ENCODE results near the gene CHRNA4. TPM values are rescaled to one million over a fixed set of nuclear protein-coding genes. Genes with fewer than 3 reads are reported as not detected.

Gene CHRNA4
- total and polyA plus RNA-seq, 2 of the 13 experiments (the other 11 are each of a cell fraction or from before 2014, with no cell fraction given) = not detected

GRCh38 chr20:63314566-63315239, 46.4 kb downstream of the CHRNA4 start:
- Histone ChIP-seq H3K4me2 (ENCODE audit: low read depth, low read length) (no peak overlapping the region), H2AFZ (ENCODE audit: low read length) (no peak overlapping the region), H3K36me3 (replicated peaks in 1 of 2; ENCODE audit: control insufficient read depth in 1 of 2, insufficient read depth in 2 of 2, low read length in 2 of 2) (no peaks in the 10 kb centered on the region), H3K4me3 (replicated peaks in 1 of 3; ENCODE audit: insufficient read depth in 1 of 3, low read depth in 2 of 3, low read length in 3 of 3) (no peak overlapping the region), H4K20me1 (ENCODE audit: insufficient read depth, low read length) (peaks cover 8% of the 10 kb centered on the region; the same call in 1 of the 2 replicates), H3K27ac (ENCODE audit: extremely low read length, insufficient read depth, low read length) (no peak overlapping the region), H3K9me3 (ENCODE audit: low read length) (no peaks in the 10 kb centered on the region), H3K4me1 (ENCODE audit: insufficient read depth, low read length) (no peaks in the 10 kb centered on the region), H3K79me2 (ENCODE audit: insufficient read depth, low read length) (no peaks in the 10 kb centered on the region), H3K9ac (ENCODE audit: insufficient read depth, low read depth, low read length) (no peak overlapping the region), H3K27me3 (ENCODE audit: control insufficient read depth in 1 of 2, insufficient read depth in 2 of 2, low read length in 2 of 2) (peaks cover 9 to 62% of the 10 kb centered on the region in 2 experiments)
- POLR2A ChIA-PET = no interaction called here
- ATAC-seq (no peak), DNase-seq (ENCODE audit: low spot score) (no peak), FAIRE-seq (no peak)
- CTCF ChIA-PET (ENCODE audit: low intra/inter-chr PET ratio, low total read pairs) = no interaction called here
- intact Hi-C loops (cut with micrococcal nuclease; ENCODE audit: unreplicated experiment) = no loop called here
- in situ Hi-C loops (cut with HindIII; ENCODE audit: extremely low pct_ligation_motif_present, low pct_unique_long_range_greater_than_20kb) = no loop called here
- TF ChIP-seq MNT (IDR thresholded peaks at IDR 0.05) (peak; percentile 92), SP5 (CRISPR knock-in tag; IDR thresholded peaks at IDR 0.05; ENCODE audit: borderline replicate concordance, low read depth) (no peak), HOXA7 (CRISPR knock-in tag; IDR thresholded peaks at IDR 0.05) (0 out of 2 replicates have a peak, but pooled peaks have one; percentile 44), ZNF263 (CRISPR knock-in tag; IDR thresholded peaks at IDR 0.05) (peak; percentile 42; the same call in 1 of the 2 replicates)
- TF ChIP-seq, protein P1, sequence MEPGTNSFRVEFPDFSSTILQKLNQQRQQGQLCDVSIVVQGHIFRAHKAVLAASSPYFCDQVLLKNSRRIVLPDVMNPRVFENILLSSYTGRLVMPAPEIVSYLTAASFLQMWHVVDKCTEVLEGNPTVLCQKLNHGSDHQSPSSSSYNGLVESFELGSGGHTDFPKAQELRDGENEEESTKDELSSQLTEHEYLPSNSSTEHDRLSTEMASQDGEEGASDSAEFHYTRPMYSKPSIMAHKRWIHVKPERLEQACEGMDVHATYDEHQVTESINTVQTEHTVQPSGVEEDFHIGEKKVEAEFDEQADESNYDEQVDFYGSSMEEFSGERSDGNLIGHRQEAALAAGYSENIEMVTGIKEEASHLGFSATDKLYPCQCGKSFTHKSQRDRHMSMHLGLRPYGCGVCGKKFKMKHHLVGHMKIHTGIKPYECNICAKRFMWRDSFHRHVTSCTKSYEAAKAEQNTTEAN (CRISPR knock-in tag; conservative IDR thresholded peaks at IDR 0.05) = no peak
- BruUV-seq (replicated peaks) = no TSS peak
- WGBS (ENCODE audit: low lambda C conversion rate) = 5% methylated on average over 21 of the region's 21 CpGs
